Kidney (tissue), 14 donors: ENCODE results near the gene TOB1. TPM values are rescaled to one million over a fixed set of nuclear protein-coding genes. Genes with fewer than 3 reads are reported as not detected.
"Not testable (repeated sequence)": the region's sequence is repeated elsewhere in the genome, so short reads cannot be mapped to it uniquely, and the experiment has no call there.

ENCODE experiments used
- DNase-seq, 5 donors: peaks; one replicate each; pipeline ENCODE4 v3.0.0-alpha.2; 2013 to 2020
- FAIRE-seq: peaks from 2 replicates; lab custom pipeline; 2012; peaks lifted over from hg19 to GRCh38; lab: Jason Lieb, UNC
- H3K27ac ChIP-seq, 2 donors: one replicate each; pipeline ENCODE4 v1.7.0; 2013; ENCODE audit warnings: low read depth in 2 of 2, low read length in 2 of 2, inconsistent platforms in 1 of 2
- H3K27me3 ChIP-seq: one replicate; pipeline ENCODE4 v1.7.1; 2013; ENCODE audit warnings: low read length, inconsistent platforms; ENCODE audit not compliant: control insufficient read depth, insufficient read depth
- H3K36me3 ChIP-seq, 3 donors: one replicate each; pipeline versions ENCODE4 v1.7.0 to v1.7.1; 2013; ENCODE audit warnings: low read length in 3 of 3, control low read depth in 1 of 3, inconsistent platforms in 1 of 3; ENCODE audit not compliant: insufficient read depth in 3 of 3, control insufficient read depth in 2 of 3
- H3K4me1 ChIP-seq, 3 donors: one replicate each; pipeline versions ENCODE4 v1.7.0 to v1.7.1; 2013; ENCODE audit warnings: low read length in 3 of 3, inconsistent platforms in 1 of 3, low read depth in 1 of 3; ENCODE audit not compliant: control insufficient read depth in 2 of 3, insufficient read depth in 2 of 3
- H3K4me3 ChIP-seq, 3 donors: one replicate each; pipeline versions ENCODE4 v1.7.0 to v1.8.1; 2013; ENCODE audit warnings: low read length in 3 of 3, control low read depth in 1 of 3, inconsistent platforms in 1 of 3
- H3K9ac ChIP-seq, 3 donors: one replicate each; pipeline versions ENCODE4 v1.7.0 to v1.7.1; 2013; ENCODE audit warnings: low read length in 3 of 3, control low read depth in 1 of 3, inconsistent platforms in 1 of 3
- H3K9me3 ChIP-seq, 3 donors: one replicate each; pipeline versions ENCODE4 v1.7.0 to v1.7.1; 2013; ENCODE audit warnings: low read length in 3 of 3, control low read depth in 1 of 3, inconsistent platforms in 1 of 3; ENCODE audit not compliant: control insufficient read depth in 2 of 3, insufficient read depth in 1 of 3
- CTCF ChIP-seq: IDR thresholded peaks from 3 replicates; pipeline ENCODE4 v1.5.1; 2012; ENCODE audit warnings: mild to moderate bottlenecking, moderate library complexity, borderline replicate concordance; ENCODE audit not compliant: insufficient read depth; ENCODE audit errors: extremely low read depth
- intact Hi-C: fragments of 100-400 bp; cut with DNase I; formaldehyde crosslinking; loops from one replicate; pipeline ENCODE4 v1.11.1; 2022
- polyA plus RNA-seq: library from polyadenylated mRNA; stranded (reverse); fragments of 350-450 nt; fragmentation: Illumina TruSeq; extraction: RNeasy Lipid Tissue Mini Kit (QIAGEN cat#74804); gene quantifications from one replicate; pipeline ENCODE4 v1.2.3, GENCODE V29; 2014; ENCODE audit warnings: low read depth, low replicate concordance; ENCODE audit not compliant: insufficient read depth
- total RNA-seq: library from RNA; stranded (reverse); fragmentation: NEBNext Ultra II Directional; extraction: Animal tissue kit (Norgen Biotek cat#: 25700); gene quantifications from one replicate; pipeline ENCODE4 v1.2.1, GENCODE V29; 2021
- donor health status: control.
- donor health status: control.
- donor health status: control.
- donor health status: control.
- donor health status: control.
- donor health status: DM: yes; HTN: yes; CAD: no.
- donor health status: Normal renal cell carcinoma (clear cell type).

Gene TOB1
- total and polyA plus RNA-seq, 2 donors from 2014 or later: 52.5 to 141 TPM

- intact Hi-C loops: no loop called here
- peaks cover 0 to 2% (median 0%) of the 10 kb centered on the region in 3 donors for H3K4me1 ChIP-seq
- no peak overlapping the region for H3K9ac ChIP-seq
- H3K9me3 ChIP-seq: no peaks in the 10 kb centered on the region
- no peak for TF ChIP-seq CTCF
- H3K27me3 ChIP-seq: no peaks in the 10 kb centered on the region
- FAIRE-seq: no peak
- no peak overlapping the region for H3K4me3 ChIP-seq
- no peak overlapping the region for H3K27ac ChIP-seq
- H3K36me3 ChIP-seq: no peaks in the 10 kb centered on the region
- no peak for DNase-seq
Measured at GRCh38 chr17:50877838-50878237, 11.7 kb upstream of the TOB1 start.

- H3K27me3 ChIP-seq, DNase-seq, H3K4me1 ChIP-seq, H3K36me3 ChIP-seq, intact Hi-C loops, H3K9me3 ChIP-seq, H3K4me3 ChIP-seq, H3K27ac ChIP-seq, H3K9ac ChIP-seq, FAIRE-seq: not testable (repeated sequence)
Measured at GRCh38 chr17:50877042-50877441, 10.9 kb upstream of the TOB1 start.

GRCh38 chr17:50875074-50875473 is 8.9 kb upstream of the TOB1 start:
- DNase-seq: no peak
- intact Hi-C loops: no loop called here
- H3K9ac ChIP-seq: no peak overlapping the region
- H3K27me3 ChIP-seq: no peaks in the 10 kb centered on the region
- no peak overlapping the region for H3K27ac ChIP-seq
- no peak overlapping the region for H3K4me3 ChIP-seq
- FAIRE-seq: no peak
- peaks cover 0 to 2% (median 0%) of the 10 kb centered on the region in 3 donors for H3K4me1 ChIP-seq
- TF ChIP-seq CTCF: no peak
- no peaks in the 10 kb centered on the region for H3K9me3 ChIP-seq
- H3K36me3 ChIP-seq: no peaks in the 10 kb centered on the region

DNA sequence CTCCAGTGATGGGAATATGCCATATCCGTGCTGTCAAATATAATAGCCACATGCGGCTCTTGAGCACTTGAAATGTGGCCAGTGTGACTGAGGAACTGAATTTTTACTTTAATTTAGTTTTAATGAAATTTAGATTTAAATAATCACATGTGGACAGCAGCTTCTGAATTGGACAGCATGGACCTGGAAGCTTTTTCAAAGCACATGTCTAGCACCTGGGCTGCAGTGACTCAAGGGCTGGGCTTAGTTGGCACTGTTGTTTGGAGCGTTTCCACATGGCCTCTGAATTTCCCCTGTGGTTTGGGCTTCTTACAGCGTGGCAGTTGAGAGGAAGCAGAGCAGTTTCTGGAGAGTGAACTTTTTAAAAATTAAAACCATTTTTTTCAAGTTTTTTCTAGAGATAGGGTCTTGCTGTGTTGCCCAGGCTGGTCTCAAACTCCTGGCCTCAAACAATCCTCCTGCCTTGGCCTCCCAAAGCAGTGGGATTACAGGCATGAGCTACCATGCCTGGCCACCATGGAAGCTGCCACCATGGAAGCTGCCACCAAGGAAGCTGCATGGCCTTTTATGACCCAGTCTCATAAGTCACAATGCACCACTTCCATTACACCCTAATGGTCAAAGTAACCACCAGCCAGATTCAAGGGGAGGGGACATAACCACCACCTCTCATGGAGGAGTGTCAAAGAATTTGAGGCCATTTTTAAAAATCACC is 6.7 kb upstream of the TOB1 start:
- FAIRE-seq (no peak), DNase-seq (no peak)
- no peak overlapping the region for H3K9ac ChIP-seq
- no peaks in the 10 kb centered on the region for H3K27me3 ChIP-seq
- intact Hi-C loops: no loop called here
- peaks cover 0 to 5% (median 4%) of the 10 kb centered on the region in 3 donors for H3K4me1 ChIP-seq
- no peaks in the 10 kb centered on the region for H3K36me3 ChIP-seq
- no peak overlapping the region for H3K4me3 ChIP-seq
- H3K27ac ChIP-seq: no peak overlapping the region
- no peak for TF ChIP-seq CTCF
- no peaks in the 10 kb centered on the region for H3K9me3 ChIP-seq
